SK-N-SH (cell line): ENCODE results near the gene PDLIM4. TPM values are rescaled to one million over a fixed set of nuclear protein-coding genes. Genes with fewer than 3 reads are reported as not detected.

Source experiments
- CTCF ChIA-PET: fragments of 300-600, 350-600 bp; formaldehyde crosslinking; extraction: SDS; loops from one replicate; lab custom pipeline; 2021; lab: Yijun Ruan, JAX
- POLR2A ChIA-PET: fragments of 350-600 bp; sonication (Branson Sonifier 250); formaldehyde crosslinking; extraction: SDS; loops from one replicate; lab custom pipeline; 2020; ENCODE audit warnings: antibody characterized with exemption, inconsistent platforms; lab: Yijun Ruan, JAX
- DNase-seq: peaks from one replicate; pipeline ENCODE4 v3.0.0; 2012
- H2AFZ ChIP-seq: fragments of 200-600 bp; sonication (generic); 2 replicates; pipeline ENCODE4 v1.8.1; 2016; ENCODE audit warnings: antibody characterized with exemption, mild to moderate bottlenecking, low read depth
- H3F3A ChIP-seq: fragments of 200-600 bp; sonication (generic); replicated peaks from 2 replicates; pipeline ENCODE3; 2016; ENCODE audit warnings: antibody characterized with exemption, mild to moderate bottlenecking; ENCODE audit not compliant: insufficient read depth
- H3K27ac ChIP-seq, 2 experiments: fragments of 200-500 bp in 1 of 2; fragments of 200-600 bp in 1 of 2; sonication (Bioruptor generic) in 1 of 2; sonication (generic), shearing (Covaris generic) in 1 of 2; 2 replicates each; pipeline versions ENCODE4 v1.5.1 to v1.6.1; 2014 to 2016; ENCODE audit warnings: low read depth in 2 of 2, inconsistent platforms in 1 of 2, low read length in 1 of 2, mild to moderate bottlenecking in 1 of 2, mixed read lengths in 1 of 2
- H3K27me3 ChIP-seq: fragments of 200-600 bp; sonication (generic), shearing (Covaris generic); 2 replicates; pipeline ENCODE4 v1.6.1; 2016; ENCODE audit warnings: mixed run types; ENCODE audit not compliant: insufficient read depth
- H3K36me3 ChIP-seq, 2 experiments: fragments of 200-500 bp in 1 of 2; fragments of 200-600 bp in 1 of 2; sonication (Bioruptor generic) in 1 of 2; sonication (generic) in 1 of 2; replicated peaks in 1 of 2; 2 replicates each; pipeline versions ENCODE3 to v1.5.1; 2014 to 2016; ENCODE audit warnings: low read length in 1 of 2, mild to moderate bottlenecking in 1 of 2; ENCODE audit not compliant: insufficient read depth in 2 of 2, control insufficient read depth in 1 of 2
- H3K4me1 ChIP-seq, 2 experiments: fragments of 200-500 bp in 1 of 2; fragments of 200-600 bp in 1 of 2; sonication (Bioruptor generic) in 1 of 2; sonication (generic), shearing (Covaris generic) in 1 of 2; 2 replicates each; pipeline versions ENCODE4 v1.5.1 to v1.6.1; 2014 to 2016; ENCODE audit warnings: low read depth in 1 of 2, low read length in 1 of 2, mixed run types in 1 of 2; ENCODE audit not compliant: insufficient read depth in 2 of 2, control insufficient read depth in 1 of 2
- H3K4me2 ChIP-seq: fragments of 200-600 bp; sonication (generic), shearing (Covaris generic); 2 replicates; pipeline ENCODE4 v1.6.1; 2017; ENCODE audit warnings: mixed run types
- H3K4me3 ChIP-seq, 2 experiments: fragments of 200-500 bp in 1 of 2; fragments of 200-600 bp in 1 of 2; sonication (Bioruptor generic) in 1 of 2; sonication (generic), shearing (Covaris generic) in 1 of 2; 2 replicates each; pipeline versions ENCODE4 v1.5.1 to v1.8.1; 2014 to 2016; ENCODE audit warnings: low read depth in 2 of 2, inconsistent platforms in 1 of 2, low read length in 1 of 2, mild to moderate bottlenecking in 1 of 2, mixed read lengths in 1 of 2, moderate library complexity in 1 of 2
- H3K79me2 ChIP-seq: fragments of 200-600 bp; sonication (generic); 2 replicates; pipeline ENCODE4 v1.8.1; 2017; ENCODE audit warnings: mild to moderate bottlenecking; ENCODE audit not compliant: insufficient read depth
- H3K9ac ChIP-seq: fragments of 200-600 bp; sonication (generic); 2 replicates; pipeline ENCODE4 v1.6.1; 2017; ENCODE audit warnings: mixed run types
- H3K9me2 ChIP-seq: fragments of 200-600 bp; sonication (generic); 2 replicates; pipeline ENCODE4 v1.6.1; 2017; ENCODE audit warnings: mixed run types
- H3K9me3 ChIP-seq: fragments of 200-600 bp; sonication (generic); 2 replicates; pipeline ENCODE4 v1.6.1; 2017; ENCODE audit warnings: mixed run types, mild to moderate bottlenecking, moderate library complexity
- H4K20me1 ChIP-seq: fragments of 200-600 bp; sonication (generic); 2 replicates; pipeline ENCODE4 v1.6.1; 2017; ENCODE audit warnings: mild to moderate bottlenecking, mixed run types; ENCODE audit not compliant: insufficient read depth
- EP300 ChIP-seq, 2 experiments: IDR thresholded peaks; 2 replicates each; pipeline versions ENCODE4 v1.4.0 to v1.6.1; 2012; ENCODE audit warnings: borderline replicate concordance in 1 of 2, low read depth in 1 of 2, low read length in 1 of 2
- EZH2phosphoT487 ChIP-seq: fragments of 200-600 bp; sonication (generic); IDR thresholded peaks from 2 replicates; pipeline ENCODE4 v1.6.1; 2017; ENCODE audit warnings: low read depth, mixed run types, mild to moderate bottlenecking, antibody characterized with exemption, moderate library complexity, borderline replicate concordance
- FOSL2 ChIP-seq: IDR thresholded peaks from 2 replicates; pipeline ENCODE4 v1.4.0; 2012; ENCODE audit warnings: low read depth, mild to moderate bottlenecking, moderate library complexity, borderline replicate concordance
- FOXJ3 ChIP-seq: sonication (generic); formaldehyde crosslinking; IDR thresholded peaks from 2 replicates; pipeline ENCODE4 v1.5.1; 2020; ENCODE audit warnings: mild to moderate bottlenecking, missing genetic modification reagents
- FOXM1 ChIP-seq: IDR thresholded peaks from 2 replicates; pipeline ENCODE4 v1.4.0; 2012; ENCODE audit warnings: low read depth, mild to moderate bottlenecking
- GABPA ChIP-seq: IDR thresholded peaks from 2 replicates; pipeline ENCODE4 v1.4.0; 2012; ENCODE audit warnings: low read depth, mild to moderate bottlenecking
- GATA2 ChIP-seq: sonication (generic); formaldehyde crosslinking; IDR thresholded peaks from 2 replicates; pipeline ENCODE4 v1.5.0; 2020; ENCODE audit warnings: mild to moderate bottlenecking, missing genetic modification reagents
- POLR2AphosphoS5 ChIP-seq: IDR thresholded peaks from 2 replicates; pipeline ENCODE4 v1.6.1; 2012; ENCODE audit warnings: low read depth, low read length
- RCOR1 ChIP-seq: fragments of 150-350 bp; IDR thresholded peaks from 2 replicates; pipeline ENCODE4 v1.6.1; 2017; ENCODE audit warnings: antibody characterized with exemption, low read length
- RFX5 ChIP-seq: IDR thresholded peaks from 2 replicates; pipeline ENCODE4 v1.6.1; 2012; ENCODE audit warnings: mild to moderate bottlenecking, improper control_type of control experiment, low read length
- SMC3 ChIP-seq: IDR thresholded peaks from 2 replicates; pipeline ENCODE4 v1.6.1; 2012; ENCODE audit warnings: low read depth, low read length, improper control_type of control experiment
- TAF1 ChIP-seq: IDR thresholded peaks from 2 replicates; pipeline ENCODE4 v1.6.1; 2012; ENCODE audit warnings: low read depth, mild to moderate bottlenecking, low read length, moderate library complexity, borderline replicate concordance
- YY1 ChIP-seq: IDR thresholded peaks from 2 replicates; pipeline ENCODE4 v1.4.0; 2012; ENCODE audit warnings: low read depth, mild to moderate bottlenecking
- WGBS: methylation state at CpG from one replicate; pipeline ENCODE4 v1.1.6; 2017; ENCODE audit warnings: low lambda C conversion rate; 5-methylcytosine and 5-hydroxymethylcytosine counted together
- polyA plus RNA-seq, 3 experiments: library from polyadenylated mRNA; depleted of rRNA; stranded (reverse); fragments of >200 nt; gene quantifications; 2 replicates each; pipeline ENCODE4 v1.2.3, GENCODE V29; 2012
- TF ChIP-seq, protein P1 (sequence below): IDR thresholded peaks from 2 replicates; pipeline ENCODE4; 2012
- TF ChIP-seq, protein P2 (sequence below): IDR thresholded peaks from 2 replicates; pipeline ENCODE4 v1.4.0; 2012; ENCODE audit warnings: low read depth
- TF ChIP-seq, protein P3 (sequence below): fragments of 150-350 bp; IDR thresholded peaks from 2 replicates; pipeline ENCODE4 v1.6.1; 2017; ENCODE audit warnings: antibody characterized with exemption, low read length, low read depth, borderline replicate concordance
- TF ChIP-seq, protein P4 (sequence below): IDR thresholded peaks from 2 replicates; pipeline ENCODE4 v1.4.0; 2012; ENCODE audit warnings: low read depth, borderline replicate concordance

PDLIM4 gene
- polyA plus RNA-seq, 1 of the 3 experiments (the other 2 are of a cell fraction) = 57.1 TPM

DNA sequence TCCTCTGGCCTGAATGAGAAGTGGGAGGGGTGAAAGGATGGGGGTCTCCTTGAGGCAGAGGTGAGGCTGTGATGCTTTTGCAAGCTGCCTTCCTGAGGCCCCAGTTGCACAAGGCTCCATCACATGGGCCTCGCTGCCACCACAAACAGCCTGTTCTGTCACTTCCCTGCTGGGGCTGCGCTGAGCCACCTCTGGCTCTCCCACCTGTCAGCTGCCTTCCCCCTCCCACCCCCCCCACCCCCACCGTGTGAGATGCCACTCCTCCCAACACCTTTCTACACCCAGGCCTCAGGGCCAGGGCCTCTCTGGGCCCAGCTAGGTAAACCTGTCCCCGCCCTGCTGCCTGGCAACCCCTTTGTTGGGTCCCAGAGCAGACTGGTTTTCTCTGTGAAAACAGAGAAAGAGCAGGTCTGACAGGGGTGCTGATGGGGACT, 4.5 kb upstream of the PDLIM4 start:
- CTCF ChIA-PET = interaction anchor here (1.1 to 4.0 kb wide), 3 partner anchors 14 to 41 kb away, joined by 3 to 17 read pairs (median 15); no protein-coding TSS in a partner anchor
- 77% methylated on average over 4 of the region's 4 CpGs for WGBS

DNA sequence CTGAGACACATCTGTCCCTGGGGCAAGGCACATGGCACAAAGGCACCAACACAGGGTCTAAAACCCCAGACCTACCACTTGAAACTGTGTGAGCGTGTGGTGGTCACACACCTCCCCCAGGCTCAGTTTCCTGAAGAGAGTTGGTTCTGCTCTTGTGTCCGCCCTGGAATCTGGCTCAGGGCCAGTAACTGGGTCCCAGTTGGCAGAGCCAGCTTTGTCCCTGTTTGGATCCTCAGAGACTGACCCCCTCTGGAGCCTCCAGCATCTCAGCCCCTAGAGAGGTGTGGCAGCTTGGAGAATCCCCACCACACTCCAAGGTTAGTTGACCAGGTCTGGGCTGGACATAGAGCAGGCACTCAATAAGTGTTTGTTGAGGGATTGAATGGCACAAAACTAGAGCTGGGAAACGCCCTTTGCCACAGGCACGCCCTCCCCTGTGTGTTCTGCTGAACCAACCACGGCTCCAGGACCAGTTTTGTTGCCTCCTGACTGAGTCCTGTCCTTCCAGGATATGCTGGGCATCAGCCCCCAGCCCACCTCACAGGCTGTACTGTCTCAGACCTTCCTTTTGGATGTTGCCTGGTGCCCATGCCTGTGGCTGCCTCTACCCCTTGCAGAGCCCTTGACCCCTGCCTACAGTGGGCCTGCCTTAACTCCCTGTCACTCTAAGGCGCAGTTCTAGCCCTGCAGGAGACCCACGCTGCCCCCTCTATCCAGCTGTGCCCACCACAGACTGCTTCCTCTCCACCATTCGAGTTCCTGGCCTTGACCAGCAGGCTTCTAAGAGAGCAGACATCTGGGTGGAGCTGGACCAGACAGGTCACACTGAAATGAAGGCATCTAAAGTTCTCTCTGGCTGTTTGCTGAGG, 3.8 kb upstream of the PDLIM4 start:
- Histone ChIP-seq H3K4me3 (no peak overlapping the region), H3K9me3 (no peaks in the 10 kb centered on the region)
- POLR2A ChIA-PET = no interaction called here
- no peak for TF ChIP-seq GATA2
- TF ChIP-seq SMC3 = no peak
- no peak for TF ChIP-seq EP300 (IDR thresholded peaks at IDR 0.05; ENCODE audit: borderline replicate concordance in 1 of 2, low read depth in 1 of 2, low read length in 1 of 2)
- TF ChIP-seq FOXM1 = no peak
- TF ChIP-seq, protein P1, sequence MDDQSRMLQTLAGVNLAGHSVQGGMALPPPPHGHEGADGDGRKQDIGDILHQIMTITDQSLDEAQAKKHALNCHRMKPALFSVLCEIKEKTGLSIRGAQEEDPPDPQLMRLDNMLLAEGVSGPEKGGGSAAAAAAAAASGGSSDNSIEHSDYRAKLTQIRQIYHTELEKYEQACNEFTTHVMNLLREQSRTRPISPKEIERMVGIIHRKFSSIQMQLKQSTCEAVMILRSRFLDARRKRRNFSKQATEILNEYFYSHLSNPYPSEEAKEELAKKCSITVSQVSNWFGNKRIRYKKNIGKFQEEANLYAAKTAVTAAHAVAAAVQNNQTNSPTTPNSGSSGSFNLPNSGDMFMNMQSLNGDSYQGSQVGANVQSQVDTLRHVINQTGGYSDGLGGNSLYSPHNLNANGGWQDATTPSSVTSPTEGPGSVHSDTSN = no peak
- TF ChIP-seq, protein P2, sequence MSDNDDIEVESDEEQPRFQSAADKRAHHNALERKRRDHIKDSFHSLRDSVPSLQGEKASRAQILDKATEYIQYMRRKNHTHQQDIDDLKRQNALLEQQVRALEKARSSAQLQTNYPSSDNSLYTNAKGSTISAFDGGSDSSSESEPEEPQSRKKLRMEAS = no peak
- no peak for TF ChIP-seq FOXJ3
- TF ChIP-seq, protein P3, sequence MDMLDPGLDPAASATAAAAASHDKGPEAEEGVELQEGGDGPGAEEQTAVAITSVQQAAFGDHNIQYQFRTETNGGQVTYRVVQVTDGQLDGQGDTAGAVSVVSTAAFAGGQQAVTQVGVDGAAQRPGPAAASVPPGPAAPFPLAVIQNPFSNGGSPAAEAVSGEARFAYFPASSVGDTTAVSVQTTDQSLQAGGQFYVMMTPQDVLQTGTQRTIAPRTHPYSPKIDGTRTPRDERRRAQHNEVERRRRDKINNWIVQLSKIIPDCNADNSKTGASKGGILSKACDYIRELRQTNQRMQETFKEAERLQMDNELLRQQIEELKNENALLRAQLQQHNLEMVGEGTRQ = no peak
- TF ChIP-seq YY1 = no peak
- TF ChIP-seq RFX5 = no peak

More for the DNA sequence above, 4.5 kb upstream of the PDLIM4 start:
- Histone ChIP-seq H3K4me1 (peaks cover 5 to 13% of the 10 kb centered on the region in 2 experiments; a peak in 2 of 4 replicates), H3K4me2 (no peak overlapping the region), H4K20me1 (no peaks in the 10 kb centered on the region), H3K27me3 (no peaks in the 10 kb centered on the region), H3K9me2 (no peaks in the 10 kb centered on the region), H3K9ac (no peak overlapping the region), H3K36me3 (no peaks in the 10 kb centered on the region), H3K27ac (no peak overlapping the region), H2AFZ (no peak overlapping the region), H3K79me2 (peaks cover 6% of the 10 kb centered on the region; the same call in 1 of the 2 replicates), H3K4me3 (no peak overlapping the region), H3F3A (no peaks in the 10 kb centered on the region), H3K9me3 (no peaks in the 10 kb centered on the region)
- POLR2A ChIA-PET = no interaction called here
- TF ChIP-seq, protein P1 = no peak
- TF ChIP-seq RCOR1 = no peak
- no peak for TF ChIP-seq RFX5
- TF ChIP-seq, protein P4, sequence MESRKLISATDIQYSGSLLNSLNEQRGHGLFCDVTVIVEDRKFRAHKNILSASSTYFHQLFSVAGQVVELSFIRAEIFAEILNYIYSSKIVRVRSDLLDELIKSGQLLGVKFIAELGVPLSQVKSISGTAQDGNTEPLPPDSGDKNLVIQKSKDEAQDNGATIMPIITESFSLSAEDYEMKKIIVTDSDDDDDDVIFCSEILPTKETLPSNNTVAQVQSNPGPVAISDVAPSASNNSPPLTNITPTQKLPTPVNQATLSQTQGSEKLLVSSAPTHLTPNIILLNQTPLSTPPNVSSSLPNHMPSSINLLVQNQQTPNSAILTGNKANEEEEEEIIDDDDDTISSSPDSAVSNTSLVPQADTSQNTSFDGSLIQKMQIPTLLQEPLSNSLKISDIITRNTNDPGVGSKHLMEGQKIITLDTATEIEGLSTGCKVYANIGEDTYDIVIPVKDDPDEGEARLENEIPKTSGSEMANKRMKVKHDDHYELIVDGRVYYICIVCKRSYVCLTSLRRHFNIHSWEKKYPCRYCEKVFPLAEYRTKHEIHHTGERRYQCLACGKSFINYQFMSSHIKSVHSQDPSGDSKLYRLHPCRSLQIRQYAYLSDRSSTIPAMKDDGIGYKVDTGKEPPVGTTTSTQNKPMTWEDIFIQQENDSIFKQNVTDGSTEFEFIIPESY = no peak
- TF ChIP-seq TAF1 = no peak
- no peak for TF ChIP-seq FOSL2
- TF ChIP-seq POLR2AphosphoS5 = no peak
- no peak for TF ChIP-seq EZH2phosphoT487
- no peak for TF ChIP-seq SMC3
- TF ChIP-seq GABPA = no peak
- TF ChIP-seq, protein P3 = no peak
- no peak for TF ChIP-seq EP300 (IDR thresholded peaks at IDR 0.05; ENCODE audit: borderline replicate concordance in 1 of 2, low read depth in 1 of 2, low read length in 1 of 2)
- no peak for TF ChIP-seq FOXJ3
- DNase-seq = no peak

More for the DNA sequence above, 3.8 kb upstream of the PDLIM4 start:
- H3K79me2 ChIP-seq = peaks cover 9% of the 10 kb centered on the region; the same call in 1 of the 2 replicates
- CTCF ChIA-PET = interaction anchor here (2.5 to 4.0 kb wide), 2 partner anchors 15 to 19 kb away, joined by 15 to 17 read pairs; no protein-coding TSS in a partner anchor
- peaks cover 8 to 19% of the 10 kb centered on the region in 2 experiments; a peak in 2 of 4 replicates for H3K4me1 ChIP-seq
- H4K20me1 ChIP-seq = no peaks in the 10 kb centered on the region
- no peaks in the 10 kb centered on the region for H3K27me3 ChIP-seq
- no peaks in the 10 kb centered on the region for H3K36me3 ChIP-seq
- 87% methylated on average over 5 of the region's 8 CpGs for WGBS
- no peak for DNase-seq
- H3F3A ChIP-seq = peaks cover 4% of the 10 kb centered on the region
- H2AFZ ChIP-seq = no peak overlapping the region
- H3K4me2 ChIP-seq = no peak overlapping the region
- H3K27ac ChIP-seq = no peak overlapping the region
- H3K9me2 ChIP-seq = no peaks in the 10 kb centered on the region
- no peak overlapping the region for H3K9ac ChIP-seq
